Activated CD4-positive, alpha-beta T cell treated with anti-CD3 and anti-CD28 coated beads for 36 hours (primary cell): ENCODE results near the gene WWC2. TPM values are rescaled to one million over a fixed set of nuclear protein-coding genes. Genes with fewer than 3 reads are reported as not detected.
"Not testable (repeated sequence)": the region's sequence is repeated elsewhere in the genome, so short reads cannot be mapped to it uniquely, and the experiment has no call there.

Source experiments
- ATAC-seq: fragments of 200-7000 bp; cut with Tn5 transposase; one replicate; pipeline ENCODE4 v1.10.0; 2021; ENCODE audit warnings: mild to moderate bottlenecking, moderate library complexity
- CTCF ChIA-PET: fragments of 350-600 bp; sonication (Branson Sonifier 250); formaldehyde crosslinking; loops from one replicate; lab custom pipeline; 2021; ENCODE audit warnings: antibody characterized with exemption; lab: Charles Lee
- POLR2A ChIA-PET: fragments of 350-600 bp; sonication (Branson Sonifier 250); formaldehyde crosslinking; loops from one replicate; lab custom pipeline; 2021; ENCODE audit warnings: antibody characterized with exemption, inconsistent platforms; lab: Charles Lee
- DNase-seq: peaks from one replicate; pipeline ENCODE4 v3.0.0-alpha.2; 2020
- H3K27ac Mint-ChIP-seq: one replicate; pipeline ENCODE4 v1.8.0; 2021; ENCODE audit warnings: mixed read lengths
- H3K27me3 Mint-ChIP-seq: one replicate; pipeline ENCODE4 v1.8.0; 2021; ENCODE audit warnings: mixed read lengths
- H3K36me3 Mint-ChIP-seq: one replicate; pipeline ENCODE4 v1.8.0; 2021; ENCODE audit warnings: low read depth, mixed read lengths
- H3K4me1 Mint-ChIP-seq: one replicate; pipeline ENCODE4 v1.8.0; 2021; ENCODE audit warnings: mixed read lengths
- H3K4me3 Mint-ChIP-seq: one replicate; pipeline ENCODE4 v1.8.0; 2021; ENCODE audit warnings: mild to moderate bottlenecking, moderate library complexity, mixed read lengths
- H3K9me3 Mint-ChIP-seq: one replicate; pipeline ENCODE4 v1.8.0; 2021; ENCODE audit warnings: low read depth, mixed read lengths
- intact Hi-C, 2 experiments: fragments of 100-400 bp; cut with DNase I in 1 of 2; cut with micrococcal nuclease in 1 of 2; formaldehyde crosslinking; loops; one replicate each; pipeline versions ENCODE4 v1.14.2 to v1.15.1; 2022 to 2024; cut with DNase I, micrococcal nuclease
- total RNA-seq, 2 experiments: library from RNA; stranded (reverse); gene quantifications; one replicate each; pipeline ENCODE4 v1.2.3, GENCODE V29; 2021

WWC2 gene
- total RNA-seq, 2 experiments from 2014 or later, result 3.6 to 4.3 TPM

DNA sequence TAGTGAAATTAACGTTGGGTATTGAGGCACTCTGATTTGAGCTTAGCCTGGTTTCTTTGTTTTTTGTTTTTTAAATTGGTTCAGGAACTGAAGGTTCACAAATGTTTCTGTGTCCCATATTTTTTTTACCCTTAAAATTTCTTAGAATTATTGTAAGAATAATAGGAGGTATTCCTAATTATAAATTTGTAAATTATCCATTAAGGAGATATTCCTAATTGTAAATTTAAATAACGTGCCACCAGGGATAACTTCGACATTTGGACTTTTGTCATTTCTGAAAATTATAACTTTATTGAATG, 1.2 kb downstream of the WWC2 start:
- no peaks in the 10 kb centered on the region for H3K9me3 Mint-ChIP-seq
- H3K36me3 Mint-ChIP-seq, result no peaks in the 10 kb centered on the region
- ATAC-seq, result no peak
- peak overlapping the region; percentile 59 for H3K4me3 Mint-ChIP-seq
- H3K4me1 Mint-ChIP-seq, result peaks cover 5% of the 10 kb centered on the region
- POLR2A ChIA-PET, result no interaction called here
- H3K27ac Mint-ChIP-seq, result no peak overlapping the region
- CTCF ChIA-PET, result interaction anchor here (0.6 to 1.3 kb wide), 2 partner anchors 155 to 322 kb away, joined by 3 to 4 read pairs; no protein-coding TSS in a partner anchor
- intact Hi-C loops, result no loop called here
- peaks cover 28% of the 10 kb centered on the region for H3K27me3 Mint-ChIP-seq
- DNase-seq, result no peak

DNA sequence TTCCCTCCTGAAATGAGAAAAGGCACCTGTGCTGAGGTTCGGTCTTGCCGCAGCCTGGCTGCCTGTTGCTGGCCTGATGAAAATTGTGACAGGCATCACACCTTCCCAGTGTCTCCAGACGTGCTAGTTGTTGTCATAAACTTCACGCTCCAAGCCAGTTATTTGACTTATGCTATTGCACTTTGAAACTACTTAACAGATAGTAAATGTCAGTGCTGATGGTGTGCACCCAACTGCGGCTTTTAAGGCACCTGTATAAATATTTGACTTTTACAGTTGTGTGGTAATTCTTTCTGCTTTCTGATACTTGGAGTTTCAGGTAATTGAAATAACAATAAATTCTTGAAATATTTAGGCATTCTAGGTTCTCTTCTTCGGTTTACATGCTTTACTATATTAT, 1.8 kb downstream of the WWC2 start:
- Mint-ChIP-seq H3K4me3 (peak overlapping the region; percentile 40), H3K4me1 (peaks cover 5% of the 10 kb centered on the region), H3K27ac (no peak overlapping the region), H3K36me3 (no peaks in the 10 kb centered on the region), H3K27me3 (peaks cover 28% of the 10 kb centered on the region), H3K9me3 (no peaks in the 10 kb centered on the region)
- ChIA-PET POLR2A (no interaction called here), CTCF (interaction anchor here (0.6 to 1.3 kb wide), 2 partner anchors 155 to 321 kb away, joined by 3 to 4 read pairs; no protein-coding TSS in a partner anchor)
- intact Hi-C loops, result no loop called here
- ATAC-seq, result no peak
- DNase-seq, result no peak

DNA sequence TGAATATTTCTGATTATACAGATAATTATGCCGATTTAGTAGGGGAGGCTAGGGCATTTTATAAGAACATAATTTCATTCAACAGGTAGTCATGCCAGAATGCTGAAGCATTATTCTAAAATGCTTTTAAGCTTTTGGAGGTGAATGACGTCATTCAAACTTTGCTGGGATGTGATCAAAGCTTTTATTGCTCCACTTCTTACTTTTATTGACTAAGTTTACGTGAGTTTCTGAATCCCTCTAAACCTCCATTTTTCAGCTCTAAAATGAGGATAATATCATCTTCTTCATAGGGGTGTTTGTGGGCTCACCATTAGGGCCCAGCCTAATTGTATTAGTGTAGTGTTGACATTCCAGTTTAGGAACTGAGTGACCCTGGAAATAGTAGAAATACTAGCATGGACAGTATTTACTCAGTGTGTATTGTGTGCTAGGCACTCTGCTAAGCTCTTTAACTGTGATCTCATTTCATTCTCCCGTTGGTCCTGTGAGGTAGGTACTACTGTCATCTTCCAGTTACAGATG, 3.0 kb downstream of the WWC2 start:
- peaks cover 5% of the 10 kb centered on the region for H3K4me1 Mint-ChIP-seq
- intact Hi-C loops, result no loop called here
- no peak overlapping the region for H3K27ac Mint-ChIP-seq
- no peak overlapping the region for H3K4me3 Mint-ChIP-seq
- no peak for ATAC-seq
- ChIA-PET POLR2A (no interaction called here), CTCF (no interaction called here)
- peaks cover 26% of the 10 kb centered on the region for H3K27me3 Mint-ChIP-seq
- DNase-seq, result no peak
- no peaks in the 10 kb centered on the region for H3K9me3 Mint-ChIP-seq
- no peaks in the 10 kb centered on the region for H3K36me3 Mint-ChIP-seq

DNA sequence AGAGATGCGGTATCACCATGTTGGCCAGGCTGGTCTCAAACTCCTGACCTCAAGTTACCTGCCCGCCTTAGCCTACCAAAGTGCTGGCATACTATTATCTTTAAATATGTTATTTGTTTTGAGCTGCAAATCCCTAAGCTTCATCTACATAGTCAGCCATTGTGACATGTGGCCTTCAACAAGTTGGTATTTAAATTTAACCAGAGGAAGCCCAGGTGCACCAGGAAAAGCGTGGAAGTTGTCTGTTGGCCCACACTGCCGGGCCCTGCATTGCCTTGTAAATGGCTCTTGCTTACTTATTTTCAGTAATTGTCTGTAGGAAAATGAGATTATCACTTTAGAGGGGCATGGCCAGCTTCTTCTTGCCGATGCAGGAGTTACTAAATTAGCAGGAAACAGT, 6.0 kb downstream of the WWC2 start:
- CTCF ChIA-PET, result interaction anchor here (1.5 kb wide), 1 partner anchor 11 kb away, joined by 3 read pairs; no protein-coding TSS in a partner anchor
- H3K4me3 Mint-ChIP-seq, result no peak overlapping the region
- intact Hi-C loops, result no loop called here

DNA sequence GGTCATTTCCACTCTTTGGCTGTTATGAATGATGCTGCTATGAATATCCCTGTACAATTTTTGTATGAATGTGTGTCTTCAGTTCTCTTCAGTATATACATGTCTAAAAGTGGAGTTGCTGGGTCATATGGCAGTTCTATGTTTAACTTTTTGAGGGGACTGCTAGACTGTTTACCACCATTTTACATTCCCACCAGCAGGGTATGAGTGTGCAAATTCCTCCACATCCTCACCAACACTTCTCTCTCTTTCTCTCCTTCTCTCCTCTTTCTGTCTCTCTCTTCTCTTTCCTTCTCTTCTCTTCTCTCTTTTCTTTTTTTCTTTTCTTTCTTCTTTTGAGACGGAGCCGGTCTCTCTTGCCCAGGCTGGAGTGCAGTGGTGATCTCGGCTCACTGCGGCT, 7.8 kb downstream of the WWC2 start:
- Mint-ChIP-seq H3K4me3 (no peak overlapping the region), H3K4me1 (no peaks in the 10 kb centered on the region), H3K27me3 (peaks cover 17% of the 10 kb centered on the region), H3K27ac (no peak overlapping the region), H3K9me3 (no peaks in the 10 kb centered on the region), H3K36me3 (no peaks in the 10 kb centered on the region)
- DNase-seq (no peak), ATAC-seq (no peak)
- POLR2A ChIA-PET, result no interaction called here
- CTCF ChIA-PET, result interaction anchor here (0.9 kb wide), 1 partner anchor 8 kb away, joined by 3 read pairs; the partner anchor contains the start of gene WWC2
- intact Hi-C loops, result no loop called here

More for the DNA sequence above, 6.0 kb downstream of the WWC2 start:
- H3K36me3 Mint-ChIP-seq, result no peaks in the 10 kb centered on the region
- ATAC-seq, result no peak
- POLR2A ChIA-PET, result no interaction called here
- peaks cover 2% of the 10 kb centered on the region for H3K4me1 Mint-ChIP-seq
- peaks cover 21% of the 10 kb centered on the region for H3K27me3 Mint-ChIP-seq
- H3K9me3 Mint-ChIP-seq, result no peaks in the 10 kb centered on the region
- H3K27ac Mint-ChIP-seq, result no peak overlapping the region
- DNase-seq, result no peak

DNA sequence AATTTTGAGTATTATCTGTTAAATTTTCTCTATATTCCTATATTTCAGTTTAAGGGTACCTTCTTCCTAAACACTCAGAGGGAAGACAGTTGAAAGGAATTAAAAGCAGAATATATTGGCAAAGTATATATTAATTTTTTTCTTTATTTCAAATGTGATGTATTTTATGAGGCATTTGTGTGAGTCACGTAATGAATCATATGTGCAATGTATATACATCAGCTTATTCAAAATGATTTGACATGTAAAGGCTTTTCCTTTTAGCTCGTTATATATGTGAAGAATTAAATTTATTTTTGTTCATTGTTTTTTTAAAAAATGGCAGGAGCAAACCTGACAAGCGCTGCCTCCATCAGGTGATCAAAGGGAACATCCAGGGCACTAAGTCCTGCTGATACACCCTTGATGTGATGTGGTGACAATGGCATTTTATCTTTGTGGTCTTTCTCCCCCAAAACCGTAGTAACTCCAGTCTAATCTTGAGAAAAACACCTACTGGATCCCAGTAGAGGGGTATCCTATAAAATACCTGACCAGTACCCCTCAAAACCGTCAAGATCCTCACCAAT, 8.9 kb downstream of the WWC2 start:
- H3K27ac Mint-ChIP-seq, result no peak overlapping the region
- intact Hi-C loops, result no loop called here
- H3K4me3 Mint-ChIP-seq, result no peak overlapping the region
- DNase-seq (no peak), ATAC-seq (no peak)
- no peaks in the 10 kb centered on the region for H3K36me3 Mint-ChIP-seq
- CTCF ChIA-PET, result no interaction called here
- H3K9me3 Mint-ChIP-seq, result no peaks in the 10 kb centered on the region
- H3K27me3 Mint-ChIP-seq, result peaks cover 10% of the 10 kb centered on the region
- H3K4me1 Mint-ChIP-seq, result no peaks in the 10 kb centered on the region
- POLR2A ChIA-PET, result interaction anchor here (0.6 kb wide), 1 partner anchor 14 kb away, joined by 6 read pairs; no protein-coding TSS in a partner anchor

DNA sequence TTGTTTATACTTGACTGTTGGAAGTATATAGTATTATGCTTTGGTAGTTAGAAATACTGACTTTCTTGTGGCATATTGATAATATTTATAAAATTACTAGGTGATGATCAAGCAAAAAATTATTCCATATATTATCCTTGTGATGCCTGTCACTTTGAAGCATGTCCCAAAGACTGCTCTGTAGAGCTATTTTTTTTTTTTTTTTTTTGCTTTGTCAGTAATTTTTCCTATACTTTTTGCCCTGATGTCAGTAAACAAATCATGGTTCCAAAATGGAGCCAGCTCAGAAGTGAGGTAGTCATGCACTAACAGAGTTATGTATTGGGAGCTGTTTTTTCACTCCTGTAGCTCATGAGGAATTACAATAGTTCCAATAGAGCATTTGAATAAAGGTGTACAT, 11.2 kb downstream of the WWC2 start:
- Mint-ChIP-seq H3K36me3 (no peaks in the 10 kb centered on the region), H3K27me3 (peaks cover 13% of the 10 kb centered on the region), H3K27ac (no peak overlapping the region), H3K4me3 (no peak overlapping the region), H3K4me1 (no peaks in the 10 kb centered on the region), H3K9me3 (no peaks in the 10 kb centered on the region)
- no peak for ATAC-seq
- intact Hi-C loops, result no loop called here
- ChIA-PET CTCF (no interaction called here), POLR2A (interaction anchor here (0.6 kb wide), 1 partner anchor 854 kb away, joined by 3 read pairs; no protein-coding TSS in a partner anchor)
- no peak for DNase-seq

DNA sequence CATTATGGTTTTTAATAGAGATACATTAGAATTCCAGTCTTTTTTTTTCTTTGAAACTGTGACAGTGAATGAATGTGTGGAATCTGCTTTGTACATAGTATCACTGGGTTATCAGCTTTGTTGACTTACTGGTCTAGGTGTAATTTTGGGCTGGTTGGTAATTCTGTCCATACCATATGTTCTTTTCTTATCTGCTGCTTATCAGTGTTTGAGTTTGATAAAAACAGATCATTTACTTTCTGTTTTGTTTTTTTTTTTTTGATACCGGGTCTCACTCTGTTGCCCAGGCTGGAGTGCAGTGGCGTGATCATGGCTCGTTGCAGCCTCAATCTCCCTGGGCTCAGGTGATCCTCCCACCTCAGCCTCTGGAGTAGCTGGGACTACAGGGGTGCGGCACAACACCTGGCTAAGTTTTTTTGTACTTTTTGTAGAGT, 12.4 kb downstream of the WWC2 start:
- CTCF ChIA-PET, result no interaction called here
- ATAC-seq, result no peak
- no peak for DNase-seq
- H3K27ac Mint-ChIP-seq, result no peak overlapping the region
- no peaks in the 10 kb centered on the region for H3K9me3 Mint-ChIP-seq
- H3K27me3 Mint-ChIP-seq, result peaks cover 11% of the 10 kb centered on the region
- POLR2A ChIA-PET, result no interaction called here
- no peak overlapping the region for H3K4me3 Mint-ChIP-seq
- H3K36me3 Mint-ChIP-seq, result no peaks in the 10 kb centered on the region
- no peaks in the 10 kb centered on the region for H3K4me1 Mint-ChIP-seq
- intact Hi-C loops, result no loop called here

DNA sequence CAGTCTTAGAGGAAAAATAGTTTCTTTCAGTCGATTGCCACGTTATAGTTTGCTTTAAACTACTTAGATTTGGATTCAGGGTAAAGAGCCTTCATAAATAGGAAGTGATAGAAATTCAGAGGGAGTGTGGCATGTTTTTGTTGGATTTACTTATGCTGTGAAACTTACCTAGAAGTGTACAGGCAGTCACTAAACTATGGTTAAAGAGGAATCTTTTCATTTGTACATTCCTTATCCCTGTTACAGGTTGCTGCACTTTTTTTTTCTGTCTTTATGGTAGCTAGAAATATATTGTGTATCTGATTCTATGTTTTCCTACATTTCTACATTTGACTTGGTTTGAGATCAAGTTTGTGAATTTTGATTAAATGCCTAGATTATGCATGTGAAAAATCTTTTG, 19.1 kb downstream of the WWC2 start:
- intact Hi-C loops, result no loop called here
- no peaks in the 10 kb centered on the region for H3K36me3 Mint-ChIP-seq
- H3K27ac Mint-ChIP-seq, result no peak overlapping the region
- ChIA-PET POLR2A (no interaction called here), CTCF (no interaction called here)
- no peaks in the 10 kb centered on the region for H3K9me3 Mint-ChIP-seq
- ATAC-seq, result no peak
- H3K27me3 Mint-ChIP-seq, result peaks cover 3% of the 10 kb centered on the region
- no peak for DNase-seq
- no peaks in the 10 kb centered on the region for H3K4me1 Mint-ChIP-seq
- no peak overlapping the region for H3K4me3 Mint-ChIP-seq

DNA sequence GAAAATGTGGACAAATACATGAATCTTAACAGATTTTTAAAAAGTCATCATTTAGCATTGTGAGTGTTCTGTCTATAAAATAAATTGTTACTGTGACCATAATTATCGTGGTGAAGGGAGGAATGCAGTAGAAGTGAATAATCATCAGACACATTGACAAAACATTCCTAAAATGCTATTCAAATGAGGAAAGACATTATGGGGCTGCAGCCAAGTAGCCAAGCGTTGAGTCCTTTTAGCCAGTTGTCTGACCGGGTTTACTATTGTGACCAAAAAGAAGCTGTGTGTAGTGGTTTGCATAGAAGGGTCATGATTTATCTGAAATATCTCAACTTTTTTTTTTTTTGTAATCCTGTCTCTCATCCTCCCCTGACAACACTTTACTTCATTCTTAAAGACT, 19.5 kb downstream of the WWC2 start:
- intact Hi-C loops, result no loop called here
- POLR2A ChIA-PET, result no interaction called here
- Mint-ChIP-seq H3K36me3 (no peaks in the 10 kb centered on the region), H3K4me3 (no peak overlapping the region), H3K27ac (no peak overlapping the region), H3K9me3 (no peaks in the 10 kb centered on the region), H3K27me3 (peaks cover 3% of the 10 kb centered on the region), H3K4me1 (no peaks in the 10 kb centered on the region)
- no peak for DNase-seq
- ATAC-seq, result no peak
- CTCF ChIA-PET, result no interaction called here

DNA sequence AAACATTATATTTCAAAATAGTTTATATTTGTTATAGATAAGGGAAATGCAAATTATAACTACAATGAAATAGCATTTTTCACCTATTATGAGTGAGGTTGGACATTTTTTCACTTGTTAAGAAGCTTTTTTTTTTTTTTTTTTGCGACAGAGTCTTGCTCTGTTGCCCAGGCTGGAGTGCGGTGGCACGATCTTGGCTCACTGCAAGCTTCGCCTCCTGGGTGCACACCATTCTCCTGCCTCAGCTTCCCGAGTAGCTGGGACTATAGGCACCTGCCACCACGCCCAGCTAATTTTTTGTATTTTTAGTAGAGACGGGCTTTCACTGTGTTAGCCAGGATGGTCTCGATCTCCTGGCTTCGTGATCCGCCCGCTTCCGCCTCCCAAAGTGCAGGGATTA, 22.6 kb downstream of the WWC2 start:
- POLR2A ChIA-PET, intact Hi-C loops, H3K4me3 Mint-ChIP-seq, ATAC-seq, H3K9me3 Mint-ChIP-seq, H3K36me3 Mint-ChIP-seq, DNase-seq, H3K4me1 Mint-ChIP-seq, H3K27ac Mint-ChIP-seq, CTCF ChIA-PET, H3K27me3 Mint-ChIP-seq: not testable (repeated sequence)

DNA sequence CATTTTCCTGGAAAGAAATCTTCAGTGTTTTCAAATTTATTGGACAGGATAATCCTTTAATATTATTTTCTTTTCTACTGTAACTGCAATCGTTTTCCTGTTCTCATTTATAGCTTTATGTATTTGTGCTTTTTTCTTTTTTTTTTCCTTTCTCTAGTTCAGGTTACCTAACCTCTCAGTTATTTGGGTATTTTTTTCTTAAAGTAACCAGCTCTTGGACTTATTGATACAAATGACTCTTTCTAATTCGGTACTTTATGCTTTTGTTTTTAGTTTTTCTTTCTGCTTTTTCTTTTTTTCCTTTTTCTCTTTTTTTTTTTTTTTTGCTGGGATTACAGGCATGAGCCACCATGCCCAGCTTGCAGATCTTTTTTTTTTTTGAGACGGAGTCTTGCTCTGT, 25.2 kb downstream of the WWC2 start:
- no peak overlapping the region for H3K27ac Mint-ChIP-seq
- POLR2A ChIA-PET, result no interaction called here
- H3K4me3 Mint-ChIP-seq, result no peak overlapping the region
- DNase-seq (no peak), ATAC-seq (no peak)
- H3K36me3 Mint-ChIP-seq, result no peaks in the 10 kb centered on the region
- CTCF ChIA-PET, result interaction anchor here (0.6 kb wide), 1 partner anchor 414 kb away, joined by 3 read pairs; no protein-coding TSS in a partner anchor
- H3K4me1 Mint-ChIP-seq, result no peaks in the 10 kb centered on the region
- H3K27me3 Mint-ChIP-seq, result no peaks in the 10 kb centered on the region
- intact Hi-C loops, result no loop called here
- no peaks in the 10 kb centered on the region for H3K9me3 Mint-ChIP-seq
